HL-60/S4 treated with phorbol 12-myristate 13-acetate at 8.2 ng/mL for 4 days and 3 days (cell line): ENCODE results near the gene ASCL4.

Experiments used
- in situ Hi-C: fragments of 300-500 bp; cut with MboI; formaldehyde crosslinking; loops from 2 replicates; pipeline ENCODE4 v1.15.0; 2022; ENCODE audit warnings: low sequenced_read_pairs

The ASCL4 gene

GRCh38 chr12:107778383-107779025, 4.0 kb downstream of the ASCL4 start:
- in situ Hi-C loops = no loop called here

DNA sequence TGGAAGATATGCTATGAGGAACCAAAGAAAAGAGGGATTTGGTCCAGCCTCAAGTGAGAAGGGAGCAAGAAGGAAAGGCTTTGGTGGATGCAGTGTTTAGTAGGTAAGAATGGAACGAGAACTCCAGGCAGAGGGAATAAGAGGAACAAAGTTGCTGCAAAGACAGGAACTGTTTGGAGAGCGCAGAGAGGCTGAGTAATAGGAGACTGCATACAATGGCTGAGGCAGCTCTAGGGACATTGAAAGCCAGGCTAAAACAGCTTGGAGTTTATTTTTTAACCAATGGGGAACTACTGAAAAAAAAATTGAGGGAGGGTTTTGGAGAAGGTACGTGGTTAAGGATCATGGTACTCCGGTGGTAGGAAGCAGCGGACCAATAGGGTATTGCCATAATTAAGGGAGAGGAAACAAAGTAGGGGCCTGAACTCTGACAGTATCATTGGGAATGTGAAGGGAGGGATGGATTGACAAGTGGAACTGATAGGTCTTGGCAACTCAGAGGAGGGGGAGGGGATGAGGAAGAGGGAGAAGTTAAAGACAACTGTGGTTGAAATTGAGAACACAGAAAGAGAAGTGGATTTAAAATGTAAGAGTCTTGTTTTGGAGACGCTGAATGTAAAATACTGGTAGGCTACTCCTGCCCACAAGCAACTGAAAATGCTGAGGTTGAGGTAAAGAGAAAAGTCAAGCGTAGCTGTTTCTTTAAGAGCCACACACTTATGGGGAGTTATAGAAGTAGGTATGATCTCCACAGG, 4.8 kb downstream of the ASCL4 start:
- in situ Hi-C loops = no loop called here

GRCh38 chr12:107780298-107780697, 5.8 kb downstream of the ASCL4 start:
- in situ Hi-C loops = no loop called here

DNA sequence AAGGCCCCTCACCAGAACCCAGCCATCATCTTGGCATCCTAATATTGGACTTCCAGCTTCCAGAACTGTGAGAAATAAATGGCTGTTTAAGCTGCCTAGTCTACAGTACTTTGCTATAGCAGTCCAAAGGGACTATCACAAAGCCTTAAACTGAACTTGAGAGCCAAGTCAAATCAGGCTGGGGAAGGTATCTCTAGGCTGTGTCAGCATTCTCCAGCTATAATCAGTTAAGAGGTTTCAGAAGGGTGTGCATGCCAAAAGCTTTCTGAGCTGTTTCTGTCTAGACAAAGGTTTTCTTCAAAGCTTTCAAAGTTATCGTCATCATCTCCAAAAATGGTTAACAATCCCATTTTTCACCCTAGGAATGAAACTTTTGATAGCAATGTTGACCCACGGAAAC, 7.6 kb downstream of the ASCL4 start:
- in situ Hi-C loops = no loop called here

- in situ Hi-C loops = no loop called here
Observed at GRCh38 chr12:107783406-107784376, 9.2 kb downstream of the ASCL4 start.

- in situ Hi-C loops = no loop called here
Observed at GRCh38 chr12:107788281-107788680, 13.8 kb downstream of the ASCL4 start.

GRCh38 chr12:107788690-107789458, 14.4 kb downstream of the ASCL4 start:
- in situ Hi-C loops = no loop called here

DNA sequence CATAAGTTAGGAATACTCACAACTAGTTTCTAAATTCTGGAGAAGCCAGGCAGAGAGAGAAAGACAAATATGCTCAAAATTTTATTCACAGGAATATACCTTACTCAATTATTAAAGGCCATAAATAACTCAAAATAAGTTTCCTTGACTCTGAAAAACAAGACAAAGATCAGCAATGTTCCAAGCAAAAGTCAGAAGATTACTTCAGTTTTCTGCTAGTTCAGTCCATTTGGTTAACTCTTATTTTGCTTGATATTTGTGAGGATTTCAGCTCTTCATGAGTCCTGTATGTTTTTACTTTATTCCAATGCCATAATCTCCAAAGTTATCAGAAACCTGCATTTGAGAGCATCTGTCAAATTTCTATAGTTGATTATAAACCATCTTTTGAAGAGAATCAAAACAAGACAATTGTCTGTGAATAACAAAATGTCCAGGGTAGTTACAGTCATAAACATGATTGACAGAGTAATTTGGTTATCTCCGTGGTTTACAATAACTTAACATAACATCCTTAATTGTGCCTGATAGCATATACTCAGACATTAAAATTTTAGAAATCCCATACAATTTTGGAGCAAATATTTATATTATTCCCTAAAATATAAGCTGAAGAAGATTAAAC, 17.1 kb downstream of the ASCL4 start:
- in situ Hi-C loops = no loop called here

DNA sequence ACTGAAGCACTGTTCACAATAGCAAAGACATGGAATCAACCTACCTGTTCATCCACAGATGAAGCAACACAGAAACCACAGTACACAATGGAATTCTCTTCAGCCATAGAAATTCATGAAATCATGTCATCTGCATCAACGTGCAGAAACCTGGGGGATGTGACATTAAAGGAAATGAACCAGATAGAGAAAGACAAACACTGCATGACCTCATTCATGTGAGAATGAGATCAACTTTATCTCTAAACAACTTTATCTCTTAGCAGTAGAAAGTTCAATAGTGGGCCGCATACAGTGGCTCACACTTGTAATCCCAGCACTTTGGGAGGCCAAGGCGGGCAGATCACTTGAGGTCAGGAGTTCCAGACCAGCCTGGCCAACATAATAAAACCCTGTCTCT, 19.9 kb downstream of the ASCL4 start:
- in situ Hi-C loops = no loop called here

DNA sequence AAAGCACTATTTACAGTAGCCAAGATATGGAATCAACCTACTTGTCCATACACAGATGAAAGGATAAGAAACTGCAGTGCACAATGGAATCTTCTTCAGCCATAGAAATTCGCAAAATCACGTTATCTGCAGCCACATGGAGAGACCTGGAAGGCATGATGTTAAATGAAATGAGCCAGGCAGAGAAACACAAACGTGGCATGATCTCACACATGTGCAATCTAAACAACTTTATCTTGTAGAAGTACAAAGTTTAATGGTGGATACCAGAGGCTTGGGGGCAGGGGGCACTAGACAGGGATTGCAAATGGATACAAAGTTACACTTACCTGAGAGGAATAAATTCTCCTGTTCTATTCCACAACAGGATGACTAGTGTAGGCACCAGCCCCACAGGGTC, 24.1 kb downstream of the ASCL4 start:
- in situ Hi-C loops = no loop called here

GRCh38 chr12:107801150-107801549, 26.6 kb downstream of the ASCL4 start:
- in situ Hi-C loops = no loop called here

GRCh38 chr12:107803092-107803491, 28.6 kb downstream of the ASCL4 start:
- in situ Hi-C loops = no loop called here

DNA sequence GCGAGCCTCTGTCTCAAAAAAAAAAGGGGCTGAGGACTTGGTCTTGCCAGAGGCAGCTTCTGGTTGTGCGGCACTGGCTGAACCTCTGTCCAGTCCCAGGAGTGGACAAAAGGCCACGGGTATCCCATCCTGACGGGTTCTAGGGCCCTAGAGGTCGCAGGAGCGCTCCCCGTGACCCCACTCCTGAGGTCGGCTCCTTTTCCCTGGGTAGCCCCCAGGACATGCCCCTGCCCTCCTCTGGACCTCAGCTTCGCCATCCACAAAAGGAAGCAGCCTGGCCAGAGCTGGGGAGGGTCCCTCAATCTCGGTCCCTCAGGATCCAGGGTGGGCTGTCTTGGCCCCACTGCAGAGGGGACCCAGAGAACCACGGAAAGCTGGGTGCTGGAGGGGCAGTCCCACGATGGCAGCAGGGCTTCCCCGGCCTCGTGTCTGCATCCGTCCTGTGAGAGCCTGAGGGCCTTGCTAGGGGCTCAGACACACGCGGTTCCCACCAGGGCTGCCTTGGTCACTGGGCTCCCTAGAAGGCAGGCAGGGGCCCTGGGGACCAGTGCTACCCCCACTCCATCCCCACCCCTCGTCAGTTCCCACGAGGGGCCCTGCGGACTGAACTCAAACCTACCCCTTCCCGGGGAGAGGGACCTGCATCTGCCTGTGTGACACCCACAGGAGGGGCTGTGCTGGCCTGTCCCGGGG, 31.1 kb downstream of the ASCL4 start:
- in situ Hi-C loops = no loop called here

DNA sequence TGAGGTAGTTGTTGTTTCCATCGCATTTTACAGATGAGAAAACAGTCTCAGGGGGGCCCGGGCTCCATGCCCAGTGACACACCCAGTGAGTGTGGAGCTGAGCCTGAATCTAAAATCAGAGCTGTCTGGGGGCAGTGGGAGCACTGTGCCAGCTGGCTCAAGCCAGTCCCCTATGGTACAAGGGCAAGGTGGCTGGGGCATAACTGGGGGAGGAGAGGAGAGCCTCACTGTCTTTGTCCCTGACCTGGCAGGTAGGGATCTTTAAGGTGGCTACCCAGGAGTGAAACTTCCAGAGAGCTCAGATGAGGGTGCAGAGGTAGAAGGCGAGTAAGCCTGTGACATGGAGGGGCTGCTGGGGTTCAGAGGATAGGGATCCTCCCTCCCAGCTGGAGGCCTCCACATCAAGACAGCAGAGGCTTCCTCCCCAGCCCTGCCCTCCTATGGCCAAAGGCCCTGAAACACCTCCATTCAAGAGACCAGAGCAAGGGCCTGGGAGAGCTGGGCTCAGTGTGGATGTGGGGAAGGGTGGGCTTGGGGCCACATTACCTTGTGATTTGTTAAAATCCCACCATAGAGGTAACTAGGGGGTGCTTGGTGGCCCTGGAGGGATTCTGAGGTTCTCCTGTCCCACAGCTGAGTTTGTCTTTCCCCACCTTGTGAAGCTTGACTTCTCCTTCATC, 33.1 kb downstream of the ASCL4 start:
- in situ Hi-C loops = no loop called here

DNA sequence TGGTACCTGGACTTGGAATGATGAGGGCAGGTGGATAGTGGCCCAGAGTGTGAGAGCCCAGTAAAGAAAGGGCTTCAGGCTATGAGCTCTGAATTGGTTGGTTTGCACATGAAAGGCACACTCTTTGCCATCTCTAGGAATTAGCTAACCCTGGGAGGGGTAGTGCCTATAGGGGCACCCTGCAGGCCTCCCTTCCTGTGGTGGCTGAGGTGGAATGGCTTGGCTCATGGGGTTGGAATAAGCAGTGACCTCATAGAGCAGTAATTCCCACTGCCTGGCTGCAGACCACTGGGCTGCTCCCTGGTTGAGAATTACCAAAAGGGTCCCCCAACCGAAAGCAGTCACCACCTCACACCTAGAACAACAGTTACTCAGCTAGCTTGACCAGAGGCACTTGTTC, 42.7 kb downstream of the ASCL4 start:
- in situ Hi-C loops = no loop called here

GRCh38 chr12:107818984-107819383, 44.5 kb downstream of the ASCL4 start:
- in situ Hi-C loops = no loop called here

- in situ Hi-C loops = no loop called here
Observed at GRCh38 chr12:107822356-107822755, 47.9 kb downstream of the ASCL4 start.
